ENCODE measurements around the gene NOL7.

NOL7 gene

GRCh38 chr6:13614926-13615791 lies at the start of gene NOL7:
Gene NOL7 (plus strand): TSS chr6:13615335. CDS start chr6:13615359, 24 bp downstream.
- peak; percentile 99 for DNase-seq

GRCh38 chr6:13565921-13566320 lies 49.2 kb upstream of the NOL7 start:
- DNase-seq, result no peak

- DNase-seq, result no peak
These were observed 48.6 kb upstream of the NOL7 start for GRCh38 chr6:13566500-13566899.

- no peak for DNase-seq
These were observed 46.2 kb upstream of the NOL7 start for GRCh38 chr6:13568970-13569369.

- no peak for DNase-seq
These were observed 42.9 kb upstream of the NOL7 start for GRCh38 chr6:13572240-13572639.

- DNase-seq, result no peak
These were observed 42.0 kb upstream of the NOL7 start for GRCh38 chr6:13572951-13573654.

DNA sequence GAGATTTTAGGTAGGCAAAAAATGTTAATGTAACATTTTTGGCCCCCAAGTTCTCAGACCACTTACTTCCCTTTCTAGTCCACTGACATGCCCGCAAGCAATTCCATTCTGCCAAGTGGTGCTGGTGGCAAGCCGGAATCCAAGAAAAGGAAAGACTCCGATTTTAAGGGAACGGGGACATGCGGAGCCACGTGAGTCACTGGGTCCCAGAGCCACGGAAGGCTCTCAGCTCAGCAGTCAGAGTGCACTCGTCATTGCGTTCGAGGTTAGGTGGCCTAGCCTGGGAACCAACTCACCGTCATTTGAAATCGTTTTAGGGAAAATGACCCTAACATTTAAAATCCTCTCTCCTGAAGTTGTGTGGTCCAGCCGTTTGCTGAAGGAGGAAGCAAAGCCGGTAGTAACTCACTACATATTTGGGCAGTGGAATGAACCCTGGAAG lies 41.4 kb upstream of the NOL7 start:
- DNase-seq, result peak; percentile 68

- peak; percentile 94 for DNase-seq
These were observed 41.0 kb upstream of the NOL7 start for GRCh38 chr6:13574149-13574570.

GRCh38 chr6:13574571-13575376 lies 40.4 kb upstream of the NOL7 start, which contains the start of gene SIRT5:
Gene SIRT5 (plus strand): TSS chr6:13574601. CDS start chr6:13584111, 9,510 bp downstream.
- peak; percentile 87 for DNase-seq

DNA sequence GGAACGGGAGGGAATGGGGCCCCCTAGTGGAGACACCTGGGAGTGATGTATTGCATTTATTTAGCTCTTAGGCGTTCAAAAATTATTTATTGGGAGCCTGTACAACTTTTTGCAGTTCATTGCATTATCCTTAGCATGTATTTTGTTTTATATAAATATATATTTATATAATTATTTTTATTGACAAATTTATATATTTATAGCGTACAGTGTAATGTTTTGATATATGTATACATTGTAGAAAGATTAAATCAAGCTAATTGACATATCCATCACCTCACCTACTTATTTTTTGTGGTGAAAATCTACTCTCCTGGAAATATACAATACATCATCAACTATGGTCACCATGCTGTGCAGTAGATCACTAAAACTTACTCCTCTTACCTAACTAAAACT lies 39.8 kb upstream of the NOL7 start:
- DNase-seq, result no peak

DNA sequence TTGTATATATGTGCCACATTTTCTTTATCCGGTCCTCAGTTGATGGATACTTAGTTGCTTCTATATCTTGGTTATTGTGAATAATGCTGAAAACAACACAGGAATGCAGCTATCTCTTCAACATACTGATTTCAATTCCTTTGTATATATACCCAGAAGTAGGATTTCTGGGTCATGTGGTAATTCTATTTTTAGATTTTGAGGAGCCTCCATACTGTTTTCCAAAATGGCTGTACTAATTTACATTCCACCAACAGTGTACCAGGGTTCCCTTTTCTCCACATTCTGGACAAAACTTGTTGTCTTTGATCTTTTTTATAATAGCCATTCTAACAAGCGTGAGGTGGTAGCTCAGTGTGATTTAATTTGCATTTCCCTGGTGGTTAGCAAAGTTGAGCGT lies 39.1 kb upstream of the NOL7 start:
- no peak for DNase-seq

DNA sequence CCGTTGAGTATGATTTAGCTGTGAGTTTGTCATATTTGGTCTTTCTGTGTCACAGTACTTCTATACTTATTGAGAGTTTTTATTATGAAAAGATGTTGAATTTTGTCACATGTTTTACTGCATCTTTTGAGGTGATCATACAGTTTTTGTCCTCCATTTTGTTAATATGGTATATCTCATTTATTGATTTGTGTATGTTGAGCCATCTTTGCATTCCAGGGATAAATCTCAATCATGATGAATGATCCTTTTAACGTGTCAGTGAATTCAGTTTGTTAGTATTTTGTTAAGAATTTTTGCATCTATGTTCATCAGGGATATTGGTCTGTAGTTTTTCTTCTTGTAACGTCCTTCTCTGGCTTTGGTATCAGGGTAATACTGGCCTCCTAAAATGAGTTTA lies 37.2 kb upstream of the NOL7 start:
- no peak for DNase-seq

DNA sequence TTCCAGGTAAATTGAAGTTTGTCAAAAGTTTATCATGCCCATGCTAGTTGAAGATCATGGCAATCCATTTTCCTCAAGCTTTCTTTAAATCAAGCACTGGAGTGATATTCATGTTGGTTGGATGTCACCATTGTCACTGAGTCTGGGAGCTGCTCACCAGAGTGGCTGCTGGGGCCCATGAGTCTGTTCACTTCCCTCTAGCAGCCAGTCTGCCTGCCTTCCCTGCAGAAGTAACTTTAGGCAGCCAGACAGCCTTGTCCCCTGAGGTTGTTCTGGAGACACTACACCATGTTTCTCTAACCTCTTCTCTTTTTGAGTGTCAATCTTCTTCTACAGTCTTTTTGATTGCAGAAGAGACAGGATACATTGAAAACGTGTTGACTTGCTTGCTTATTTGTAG lies 35.2 kb upstream of the NOL7 start:
- DNase-seq, result no peak

DNA sequence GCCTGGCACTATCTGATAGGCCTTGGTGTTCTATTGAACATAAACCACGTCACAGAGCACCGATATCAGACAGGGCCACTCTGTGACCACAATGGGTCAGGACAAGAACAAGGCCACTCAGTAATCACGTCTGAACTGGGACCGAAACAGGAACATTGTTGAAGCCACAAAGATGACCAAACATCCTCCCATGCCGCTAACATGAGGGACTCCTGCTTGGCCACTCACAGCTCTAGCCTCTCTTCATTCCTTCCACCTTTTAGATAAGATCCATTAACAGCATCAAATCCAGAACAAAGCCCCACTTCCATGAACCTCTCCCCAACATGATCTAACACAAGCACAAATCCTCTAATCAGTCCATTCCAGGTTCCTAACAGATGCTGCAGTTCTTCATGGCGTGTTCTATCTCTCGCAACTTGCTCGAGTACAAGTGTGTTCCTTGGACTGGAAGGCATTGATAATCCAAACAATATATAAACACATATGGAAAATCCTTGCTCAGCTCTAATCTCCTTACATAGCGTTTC lies 33.4 kb upstream of the NOL7 start:
- no peak for DNase-seq

- DNase-seq, result no peak
These were observed 28.3 kb upstream of the NOL7 start for GRCh38 chr6:13586603-13587542.

DNA sequence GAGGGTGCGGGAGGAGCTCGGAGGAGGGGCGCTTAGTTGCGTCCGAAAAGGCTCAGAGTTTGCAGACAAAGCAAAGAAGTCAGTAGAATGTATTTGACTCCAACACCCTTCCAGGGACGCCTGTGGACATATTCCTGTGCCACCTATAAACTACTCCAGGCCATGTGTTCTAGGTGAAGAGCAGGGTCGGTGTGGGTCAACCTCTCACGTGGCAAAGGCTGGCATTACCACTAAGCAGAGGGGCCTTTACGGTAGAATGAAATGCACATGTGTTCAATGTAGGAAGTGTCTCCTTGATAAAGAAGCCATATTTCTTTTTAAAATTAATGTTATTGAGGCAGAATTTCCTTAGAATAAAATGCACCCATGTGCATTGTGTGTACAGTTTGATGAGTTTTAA lies 25.3 kb upstream of the NOL7 start:
- no peak for DNase-seq

GRCh38 chr6:13590574-13591153 lies 24.5 kb upstream of the NOL7 start:
- DNase-seq, result no peak

GRCh38 chr6:13591205-13591921 lies 23.8 kb upstream of the NOL7 start:
- DNase-seq, result no peak

- no peak for DNase-seq
These were observed 22.0 kb upstream of the NOL7 start for GRCh38 chr6:13593103-13593502.

GRCh38 chr6:13593720-13594119 lies 21.4 kb upstream of the NOL7 start:
- DNase-seq, result no peak

DNA sequence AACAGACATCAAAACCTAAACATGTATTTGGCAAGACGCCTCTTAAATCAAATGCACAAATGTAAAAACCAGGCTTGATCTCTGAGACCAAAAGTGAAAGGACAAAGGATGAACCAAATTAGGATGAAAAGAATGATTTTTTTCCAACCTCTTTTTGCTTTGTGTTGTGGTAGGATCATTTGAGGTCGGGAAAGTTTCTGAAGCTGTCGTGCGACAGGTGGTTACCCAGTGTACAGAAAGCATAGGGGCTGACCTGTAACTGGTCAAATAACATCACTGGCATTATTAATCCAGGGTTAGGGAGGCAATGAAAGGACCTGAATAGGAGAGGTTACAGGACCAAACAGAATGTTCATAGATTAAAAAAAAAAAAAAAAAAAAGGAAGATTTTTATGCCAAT lies 18.1 kb upstream of the NOL7 start:
- DNase-seq, result no peak
